ENCODE results near the gene MRPL52. TPM values are rescaled to one million over a fixed set of nuclear protein-coding genes. Genes with fewer than 3 reads are reported as not detected.
A peak's percentile ranks its signal among the peaks of the same experiment; 100 is the strongest.

MRPL52 gene
- total and polyA plus RNA-seq, 2 of the 13 experiments (the other 11 are each of a cell fraction or from before 2014, with no cell fraction given), result 118 to 329 TPM

DNA sequence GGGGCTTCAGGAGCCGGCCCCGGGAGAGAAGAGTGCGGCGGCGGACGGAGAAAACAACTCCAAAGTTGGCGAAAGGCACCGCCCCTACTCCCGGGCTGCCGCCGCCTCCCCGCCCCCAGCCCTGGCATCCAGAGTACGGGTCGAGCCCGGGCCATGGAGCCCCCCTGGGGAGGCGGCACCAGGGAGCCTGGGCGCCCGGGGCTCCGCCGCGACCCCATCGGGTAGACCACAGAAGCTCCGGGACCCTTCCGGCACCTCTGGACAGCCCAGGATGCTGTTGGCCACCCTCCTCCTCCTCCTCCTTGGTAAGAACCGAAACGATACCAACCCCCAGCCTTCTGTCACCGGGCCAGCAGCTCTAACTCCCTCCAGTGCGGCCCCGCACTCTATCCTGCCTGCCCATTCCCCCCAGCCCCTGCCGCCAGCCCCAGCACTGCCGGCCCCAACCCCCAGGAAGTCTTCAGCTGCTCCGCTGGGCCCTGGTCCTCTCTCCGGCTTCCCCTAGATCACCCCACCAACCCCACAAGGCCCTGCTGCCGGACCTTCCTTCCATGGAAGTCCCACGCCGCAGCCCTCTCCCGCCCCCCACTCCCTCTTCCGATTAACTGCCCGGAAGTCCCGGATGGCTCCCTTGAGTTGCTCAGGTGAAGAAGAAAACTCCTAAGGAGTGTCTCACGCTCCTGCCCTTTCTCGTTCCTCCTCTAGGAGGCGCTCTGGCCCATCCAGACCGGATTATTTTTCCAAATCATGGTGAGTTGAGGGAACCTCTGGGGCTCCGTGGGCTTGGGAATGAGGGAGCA lies 42.5 kb downstream of the MRPL52 start (continued):
- TF ChIP-seq NR3C1 (CRISPR knock-in tag; IDR thresholded peaks at IDR 0.05) (no peak), ELF1 (CRISPR knock-in tag; IDR thresholded peaks at IDR 0.05) (peak; percentile 83), THAP11 (CRISPR knock-in tag; IDR thresholded peaks at IDR 0.05) (no peak; the same call in 1 of the 2 replicates), TCF12 (IDR thresholded peaks at IDR 0.05) (no peak), TCF12 (CRISPR knock-in tag; IDR thresholded peaks at IDR 0.05) (no peak; the same call in none of the 2 replicates), ZNF850 (CRISPR knock-in tag; conservative IDR thresholded peaks at IDR 0.05) (peak; percentile 18; the same call in 1 of the 2 replicates), TEAD3 (CRISPR knock-in tag; optimal IDR thresholded peaks at IDR 0.05; ENCODE audit: borderline replicate concordance) (peak; percentile 52), KLF9 (CRISPR knock-in tag; IDR thresholded peaks at IDR 0.05; ENCODE audit: low read depth) (0 out of 2 replicates have a peak, but pooled peaks have one; percentile 66), MEIS2 (CRISPR knock-in tag; IDR thresholded peaks at IDR 0.05) (no peak), CREBL2 (CRISPR knock-in tag; IDR thresholded peaks at IDR 0.05; ENCODE audit: borderline replicate concordance) (no peak; the same call in 1 of the 2 replicates), ZBTB7A (CRISPR knock-in tag; IDR thresholded peaks at IDR 0.05) (peak; percentile 56), ZNF503 (CRISPR knock-in tag; IDR thresholded peaks at IDR 0.05) (0 out of 2 replicates have a peak, but pooled peaks have one; percentile 16), TP53 (CRISPR knock-in tag; conservative IDR thresholded peaks at IDR 0.05) (no peak), PBX3 (CRISPR knock-in tag; IDR thresholded peaks at IDR 0.05; ENCODE audit: borderline replicate concordance) (no peak), ZNF546 (CRISPR knock-in tag; conservative IDR thresholded peaks at IDR 0.05) (peak; percentile 5; the same call in 1 of the 2 replicates), GABPA (IDR thresholded peaks at IDR 0.05; ENCODE audit: low read depth, low read length) (no peak), GABPA (CRISPR knock-in tag; IDR thresholded peaks at IDR 0.05; ENCODE audit: low read depth) (peak; percentile 82), CBFB (CRISPR knock-in tag; IDR thresholded peaks at IDR 0.05) (no peak; the same call in 1 of the 2 replicates), MYNN (CRISPR knock-in tag; IDR thresholded peaks at IDR 0.05; ENCODE audit: low read depth) (no peak; the same call in 1 of the 2 replicates), HCFC1 (IDR thresholded peaks at IDR 0.05; ENCODE audit: low read depth, low read length) (no peak), ZNF790 (CRISPR knock-in tag; IDR thresholded peaks at IDR 0.05; ENCODE audit: borderline replicate concordance) (peak; percentile 85; the same call in 1 of the 2 replicates), ESRRA (CRISPR knock-in tag; IDR thresholded peaks at IDR 0.05; ENCODE audit: low read depth) (0 out of 2 replicates have a peak, but pooled peaks have one; percentile 15)
- TF ChIP-seq, protein P1, sequence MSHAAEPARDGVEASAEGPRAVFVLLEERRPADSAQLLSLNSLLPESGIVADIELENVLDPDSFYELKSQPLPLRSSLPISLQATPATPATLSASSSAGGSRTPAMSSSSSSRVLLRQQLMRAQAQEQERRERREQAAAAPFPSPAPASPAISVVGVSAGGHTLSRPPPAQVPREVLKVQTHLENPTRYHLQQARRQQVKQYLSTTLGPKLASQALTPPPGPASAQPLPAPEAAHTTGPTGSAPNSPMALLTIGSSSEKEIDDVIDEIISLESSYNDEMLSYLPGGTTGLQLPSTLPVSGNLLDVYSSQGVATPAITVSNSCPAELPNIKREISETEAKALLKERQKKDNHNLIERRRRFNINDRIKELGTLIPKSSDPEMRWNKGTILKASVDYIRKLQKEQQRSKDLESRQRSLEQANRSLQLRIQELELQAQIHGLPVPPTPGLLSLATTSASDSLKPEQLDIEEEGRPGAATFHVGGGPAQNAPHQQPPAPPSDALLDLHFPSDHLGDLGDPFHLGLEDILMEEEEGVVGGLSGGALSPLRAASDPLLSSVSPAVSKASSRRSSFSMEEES (CRISPR knock-in tag; IDR thresholded peaks at IDR 0.05), result no peak
- TF ChIP-seq, protein P2, sequence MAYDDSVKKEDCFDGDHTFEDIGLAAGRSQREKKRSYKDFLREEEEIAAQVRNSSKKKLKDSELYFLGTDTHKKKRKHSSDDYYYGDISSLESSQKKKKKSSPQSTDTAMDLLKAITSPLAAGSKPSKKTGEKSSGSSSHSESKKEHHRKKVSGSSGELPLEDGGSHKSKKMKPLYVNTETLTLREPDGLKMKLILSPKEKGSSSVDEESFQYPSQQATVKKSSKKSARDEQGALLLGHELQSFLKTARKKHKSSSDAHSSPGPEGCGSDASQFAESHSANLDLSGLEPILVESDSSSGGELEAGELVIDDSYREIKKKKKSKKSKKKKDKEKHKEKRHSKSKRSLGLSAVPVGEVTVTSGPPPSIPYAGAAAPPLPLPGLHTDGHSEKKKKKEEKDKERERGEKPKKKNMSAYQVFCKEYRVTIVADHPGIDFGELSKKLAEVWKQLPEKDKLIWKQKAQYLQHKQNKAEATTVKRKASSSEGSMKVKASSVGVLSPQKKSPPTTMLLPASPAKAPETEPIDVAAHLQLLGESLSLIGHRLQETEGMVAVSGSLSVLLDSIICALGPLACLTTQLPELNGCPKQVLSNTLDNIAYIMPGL (CRISPR knock-in tag; IDR thresholded peaks at IDR 0.05; ENCODE audit: borderline replicate concordance in 1 of 2, low read depth in 1 of 2), result peak; percentile 83 to 99

Data from HepG2 (cell line).